ENCODE results near the gene CREB3L2.
"Not testable (repeated sequence)": the region's sequence is repeated elsewhere in the genome, so short reads cannot be mapped to it uniquely, and the experiment has no call there.

CREB3L2 gene

DNA sequence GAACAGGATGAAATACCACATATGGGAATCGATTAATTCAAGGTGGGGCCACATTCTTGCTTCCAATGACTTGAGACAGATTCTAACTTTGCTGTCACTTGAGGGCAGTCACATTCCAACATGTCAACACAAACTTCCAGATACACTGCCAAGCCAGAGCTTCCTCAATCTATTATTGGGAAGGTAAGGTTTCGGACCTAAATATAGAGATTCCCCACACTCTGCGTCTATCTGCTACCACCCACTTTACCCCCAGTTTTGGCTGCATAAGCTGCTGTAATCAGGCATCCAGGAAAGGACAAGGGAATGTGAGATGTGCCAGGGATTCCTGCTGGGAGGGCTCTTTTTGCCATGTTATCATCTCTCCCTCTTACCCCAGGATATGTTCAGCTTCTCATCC lies 134.6 kb downstream of the CREB3L2 start:
- DNase-seq = no peak

DNA sequence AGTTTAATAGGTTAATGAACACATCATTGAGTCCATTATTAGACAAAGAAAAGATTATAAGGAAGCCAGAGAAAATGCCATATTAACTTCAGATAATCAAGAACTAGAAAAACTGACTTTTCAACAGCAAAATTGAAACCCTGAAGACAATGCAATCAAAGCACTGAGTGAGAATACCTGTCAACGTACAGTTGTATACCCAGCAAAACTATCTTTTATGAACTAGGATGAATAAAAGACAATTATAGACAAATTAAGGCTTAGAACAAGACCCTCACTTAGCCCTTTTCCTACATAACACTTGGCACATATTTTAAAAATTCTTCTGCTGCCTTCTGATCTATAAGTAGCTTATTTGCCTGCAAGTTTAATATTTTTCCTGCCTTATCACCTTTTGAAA lies 136.1 kb downstream of the CREB3L2 start:
- no peak for DNase-seq

DNA sequence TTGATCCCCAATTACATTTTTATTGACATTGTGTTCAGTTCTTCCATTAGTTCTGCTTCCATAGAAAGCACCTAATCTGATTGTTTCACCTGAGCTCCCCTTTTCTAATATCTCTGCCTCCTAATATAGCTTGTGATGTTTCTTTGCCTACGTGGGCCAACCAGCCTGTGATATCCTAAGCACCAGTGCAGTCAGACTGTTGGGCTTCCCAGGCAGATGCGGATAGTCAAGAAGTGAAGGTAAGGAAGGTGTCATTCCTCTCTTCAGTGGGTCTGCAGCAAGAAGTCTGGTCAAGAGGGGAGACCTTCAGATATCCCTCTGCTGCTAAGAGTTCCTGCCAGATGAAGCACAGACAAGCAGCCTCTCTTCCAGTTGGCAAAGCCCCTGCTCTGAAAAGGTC lies 138.9 kb downstream of the CREB3L2 start:
- DNase-seq = no peak

DNA sequence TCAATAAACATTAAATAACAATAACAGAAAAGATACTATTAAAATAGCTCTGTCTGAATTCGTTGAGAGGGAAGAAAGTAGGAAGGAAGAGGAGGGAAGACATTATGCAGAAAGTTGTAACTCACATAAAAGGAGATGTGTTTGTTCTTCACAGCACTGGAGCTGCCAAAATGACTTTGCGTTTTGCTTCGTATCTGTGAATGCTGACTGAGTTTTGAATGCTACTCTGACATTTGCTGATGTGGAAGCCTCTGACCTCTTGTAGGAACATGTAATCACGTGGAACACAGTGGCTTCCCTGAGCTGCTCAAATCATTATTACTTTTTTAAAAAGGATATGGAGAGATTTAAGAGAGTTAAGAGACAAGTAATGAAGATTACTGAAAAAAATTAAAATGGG lies 139.5 kb downstream of the CREB3L2 start:
- no peak for DNase-seq

DNA sequence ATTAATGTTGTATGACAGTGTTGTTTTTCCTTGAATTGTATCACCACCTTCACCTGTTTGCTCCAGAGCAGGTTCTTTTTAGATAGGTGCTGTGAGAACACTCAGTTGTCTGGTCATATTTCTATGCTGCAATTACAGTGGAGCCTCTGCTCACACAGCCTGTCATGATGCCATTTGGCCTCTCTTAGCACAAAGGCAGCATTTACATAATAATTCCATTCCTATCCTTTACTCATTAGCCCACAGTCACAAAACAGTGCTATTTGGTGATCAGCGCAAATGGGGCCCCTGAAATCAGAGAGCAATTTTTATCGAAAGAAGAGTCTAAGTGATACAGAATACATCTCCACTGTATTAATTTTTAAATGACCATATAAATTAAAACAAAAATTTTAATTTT lies 141.3 kb downstream of the CREB3L2 start:
- no peak for DNase-seq

DNA sequence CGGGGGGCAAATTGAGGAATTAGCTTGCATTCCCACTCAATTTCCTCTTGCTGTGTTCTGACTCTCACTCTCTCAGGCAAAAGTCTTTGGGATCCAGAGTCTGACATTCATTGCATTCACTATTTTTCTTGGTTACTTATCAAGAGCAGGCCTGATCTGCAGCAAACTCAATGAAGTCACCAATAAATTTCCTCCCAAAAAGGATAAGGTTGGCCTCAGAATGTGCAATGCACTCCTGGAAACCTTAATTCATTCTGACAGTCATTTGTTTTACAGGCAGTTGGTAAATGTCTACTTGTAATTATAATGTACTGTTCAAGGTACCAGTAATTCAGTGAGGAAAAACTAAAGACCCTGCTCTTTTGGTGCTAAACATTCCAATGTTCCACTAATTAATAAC lies 148.8 kb downstream of the CREB3L2 start:
- DNase-seq = no peak

DNA sequence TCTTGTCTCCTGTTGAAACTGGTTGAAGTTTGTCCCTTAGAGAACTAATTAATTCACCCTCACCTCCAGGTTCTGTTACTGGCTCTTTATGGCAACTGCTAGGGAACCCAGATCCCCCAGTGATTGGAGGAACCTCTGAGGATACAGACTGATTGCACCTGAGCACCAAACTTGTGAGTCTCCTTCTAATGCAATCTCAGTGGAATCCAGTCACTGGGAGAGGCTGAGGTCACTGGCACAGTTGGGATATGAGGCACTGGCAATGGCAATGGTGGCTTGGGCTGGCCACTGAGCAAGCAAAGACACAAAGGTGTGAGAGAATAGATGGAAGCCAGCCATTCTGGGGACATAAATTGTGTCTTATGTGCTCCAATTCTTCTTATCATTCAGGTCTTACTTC lies 149.8 kb downstream of the CREB3L2 start:
- DNase-seq = no peak

DNA sequence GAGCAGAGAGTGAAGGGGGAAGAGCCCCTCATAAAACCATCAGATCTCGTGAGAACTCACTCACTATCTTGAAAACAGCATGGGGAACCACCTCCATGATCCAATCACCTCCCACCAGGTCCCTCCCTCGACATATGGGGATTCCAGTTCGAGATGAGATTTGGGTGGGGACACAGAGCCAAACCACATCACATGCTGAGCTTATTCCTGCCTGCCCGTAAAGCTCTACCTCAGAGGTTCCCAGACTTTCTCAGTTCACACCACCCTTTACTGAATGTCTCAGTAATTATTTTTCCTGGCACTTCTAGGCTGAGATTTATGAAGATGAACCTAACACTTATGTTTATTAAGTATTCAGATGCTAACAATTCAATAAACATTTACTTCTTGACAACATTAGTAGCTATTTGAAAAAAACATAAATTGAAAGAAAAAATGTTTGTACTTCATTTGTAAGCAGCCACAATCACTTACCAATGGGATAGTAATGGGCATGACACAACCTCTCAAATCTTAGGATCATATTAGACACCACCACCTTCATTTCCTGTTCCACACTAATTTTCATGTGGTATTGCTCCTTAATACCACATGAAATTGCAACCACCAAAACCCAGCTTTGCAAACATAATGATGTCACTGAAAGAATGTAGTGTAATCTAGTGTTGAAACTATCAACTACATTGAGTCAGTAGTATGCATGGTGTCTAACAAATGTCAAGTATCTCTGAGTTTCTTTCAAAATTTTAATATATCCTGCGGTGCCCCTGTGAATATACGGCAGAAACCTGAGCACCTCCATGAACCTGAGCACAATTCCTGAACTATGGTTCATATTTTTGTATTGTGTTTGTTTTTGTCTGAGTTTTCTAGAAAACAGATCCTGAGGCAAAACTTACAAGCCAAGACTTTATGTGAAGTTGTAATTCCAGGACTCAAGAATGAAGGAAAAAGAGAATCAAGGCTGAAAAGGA lies 150.6 kb downstream of the CREB3L2 start:
- no peak for DNase-seq

DNA sequence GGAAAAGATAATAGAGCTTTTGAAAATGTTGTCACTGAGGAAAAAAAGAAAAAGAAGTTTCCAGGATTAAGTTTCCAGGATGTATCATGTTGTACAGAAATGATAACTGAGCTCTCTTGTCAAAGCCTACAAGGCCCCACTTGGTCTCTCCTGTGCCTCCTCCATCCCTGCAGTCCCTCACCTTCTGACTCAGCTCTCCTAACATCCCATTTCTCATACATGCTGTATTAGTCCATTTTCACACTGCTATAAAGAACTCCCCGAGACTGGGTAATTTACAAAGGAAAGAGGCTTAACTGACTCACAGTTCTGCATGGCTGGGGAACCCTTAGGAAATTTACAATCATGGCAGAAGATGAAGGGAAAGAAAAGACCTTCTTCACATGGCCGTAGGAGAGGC lies 151.3 kb downstream of the CREB3L2 start:
- DNase-seq = no peak

DNA sequence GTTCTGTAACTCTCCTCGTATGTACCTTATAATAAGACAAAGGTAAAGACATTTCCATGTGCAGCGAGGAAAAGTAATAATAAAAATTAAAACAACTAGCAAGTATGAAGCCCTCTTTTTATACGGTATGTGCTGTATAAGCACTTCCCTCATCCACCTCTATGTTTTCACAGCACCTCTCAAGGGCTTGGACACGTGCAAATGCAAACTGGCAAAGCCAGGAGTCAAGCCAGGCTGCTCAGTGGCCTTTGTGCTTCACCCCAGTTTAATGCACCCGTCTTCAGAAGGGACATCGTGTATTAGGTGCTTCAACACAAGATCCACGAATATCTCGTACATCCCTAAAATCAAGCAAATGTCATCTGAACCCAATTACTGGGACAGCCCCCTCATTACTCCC lies 153.8 kb downstream of the CREB3L2 start:
- no peak for DNase-seq

DNA sequence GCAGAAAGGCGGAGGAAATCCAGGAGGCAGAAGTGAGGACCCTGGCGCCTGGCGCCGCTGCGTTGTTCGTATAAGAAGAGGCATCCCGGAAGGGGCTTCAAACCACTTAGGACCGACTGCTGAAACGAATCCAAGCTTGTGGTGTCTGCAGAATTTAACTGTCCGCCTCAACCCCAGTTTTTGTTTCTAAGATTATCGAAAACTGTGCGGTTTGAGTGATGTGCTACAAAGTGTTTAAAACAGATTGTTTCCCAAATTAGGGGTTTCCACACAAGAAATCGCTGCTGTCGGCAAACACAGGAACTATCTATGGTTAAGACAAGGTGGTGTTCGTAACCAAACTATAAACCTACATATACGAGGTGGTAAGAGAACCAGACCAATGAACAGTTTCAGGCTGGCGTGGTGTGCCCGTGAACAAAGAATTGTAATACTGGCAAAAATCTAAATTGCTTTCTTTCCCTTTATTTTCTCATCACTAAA lies 154.3 kb downstream of the CREB3L2 start:
- no peak for DNase-seq

DNA sequence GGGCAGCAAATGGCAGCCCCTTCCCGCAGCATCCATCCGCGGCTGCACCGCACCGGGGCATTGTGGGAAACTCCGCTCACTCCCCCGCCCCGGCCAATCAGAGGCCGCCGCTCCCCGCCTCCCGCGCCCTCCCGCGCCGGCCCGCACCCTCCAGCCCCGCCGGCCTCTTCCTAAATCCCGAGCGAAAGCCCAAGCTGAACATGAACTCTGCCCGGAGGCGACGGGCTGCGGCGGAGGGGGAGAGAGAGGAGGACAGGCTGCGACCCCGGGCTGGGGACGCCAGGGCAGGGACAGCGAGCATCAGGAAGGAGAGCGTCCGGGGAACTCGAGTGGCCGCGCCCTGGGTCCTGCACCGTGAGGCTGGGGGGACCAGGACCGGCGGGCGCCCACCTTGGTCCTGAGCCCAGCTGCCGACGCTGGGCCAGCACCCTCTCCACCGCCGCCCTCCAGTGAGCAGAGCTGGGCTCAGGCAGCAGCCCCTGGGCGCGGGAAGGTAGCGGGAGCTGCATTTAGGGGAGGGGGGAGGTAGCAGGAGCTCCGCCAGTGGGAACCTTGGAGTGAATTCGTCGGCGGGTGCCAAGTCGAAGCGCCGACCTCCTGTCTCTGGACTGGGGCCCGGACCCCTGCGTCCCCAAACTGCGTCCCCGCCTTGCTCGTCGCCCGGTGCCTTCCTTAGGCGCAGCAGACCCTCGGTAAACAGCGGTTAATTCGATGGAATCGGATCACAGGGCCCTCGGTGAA lies 154.9 kb downstream of the CREB3L2 start, which contains the start of gene DGKI:
TSS of gene DGKI (minus strand) at position 148 of the 741 bp plus-strand sequence.
- DNase-seq = no peak

DNA sequence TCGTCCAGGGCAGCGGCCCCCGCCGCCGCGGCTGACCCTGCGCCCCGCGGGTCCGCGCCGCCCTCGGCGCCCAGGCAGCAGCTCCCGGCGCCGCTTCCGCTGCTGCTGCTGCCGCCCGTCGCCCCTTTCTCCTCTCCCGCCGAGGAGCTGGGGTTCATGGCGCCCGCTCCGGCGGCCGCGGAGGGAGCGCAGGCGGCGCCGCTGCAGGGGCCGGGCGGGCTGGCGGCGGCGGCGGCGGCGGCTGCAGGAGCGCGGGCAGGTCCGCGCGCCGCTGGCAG lies 155.4 kb downstream of the CREB3L2 start:
- DNase-seq = no peak

DNA sequence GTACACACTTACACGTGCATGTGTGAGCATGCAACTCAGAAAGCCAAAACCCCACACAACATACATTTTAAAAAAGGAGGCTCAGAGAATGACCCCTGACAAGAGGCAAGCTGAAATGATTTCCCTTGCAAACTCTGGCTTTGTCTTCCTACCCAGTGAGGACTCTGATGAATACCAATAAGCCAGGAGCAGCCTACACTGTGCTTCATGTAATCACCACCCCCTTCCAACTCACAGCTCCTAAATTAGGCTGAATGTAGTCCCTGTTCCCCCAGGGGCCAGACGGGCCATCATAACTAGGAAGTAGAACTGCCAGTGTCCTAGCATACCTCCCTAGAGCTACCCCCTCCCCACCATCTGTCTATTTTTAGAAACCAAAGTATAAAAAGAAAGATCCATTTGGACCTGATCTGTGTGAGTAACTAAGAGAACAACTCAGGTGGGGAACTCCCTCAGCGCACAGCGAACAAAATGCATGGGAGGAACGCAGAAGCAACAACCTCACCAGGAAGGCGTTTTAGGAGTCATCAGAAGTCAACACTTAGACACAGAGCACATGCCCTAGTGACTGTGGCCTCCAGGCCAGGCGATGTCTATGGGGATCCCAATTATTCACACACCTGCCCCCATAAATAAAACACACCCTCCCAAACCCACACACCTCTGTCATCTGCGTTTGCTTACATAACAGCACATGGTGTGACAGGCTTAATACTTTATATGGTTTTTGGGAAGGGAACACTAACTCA lies 157.0 kb downstream of the CREB3L2 start:
- no peak for DNase-seq

DNA sequence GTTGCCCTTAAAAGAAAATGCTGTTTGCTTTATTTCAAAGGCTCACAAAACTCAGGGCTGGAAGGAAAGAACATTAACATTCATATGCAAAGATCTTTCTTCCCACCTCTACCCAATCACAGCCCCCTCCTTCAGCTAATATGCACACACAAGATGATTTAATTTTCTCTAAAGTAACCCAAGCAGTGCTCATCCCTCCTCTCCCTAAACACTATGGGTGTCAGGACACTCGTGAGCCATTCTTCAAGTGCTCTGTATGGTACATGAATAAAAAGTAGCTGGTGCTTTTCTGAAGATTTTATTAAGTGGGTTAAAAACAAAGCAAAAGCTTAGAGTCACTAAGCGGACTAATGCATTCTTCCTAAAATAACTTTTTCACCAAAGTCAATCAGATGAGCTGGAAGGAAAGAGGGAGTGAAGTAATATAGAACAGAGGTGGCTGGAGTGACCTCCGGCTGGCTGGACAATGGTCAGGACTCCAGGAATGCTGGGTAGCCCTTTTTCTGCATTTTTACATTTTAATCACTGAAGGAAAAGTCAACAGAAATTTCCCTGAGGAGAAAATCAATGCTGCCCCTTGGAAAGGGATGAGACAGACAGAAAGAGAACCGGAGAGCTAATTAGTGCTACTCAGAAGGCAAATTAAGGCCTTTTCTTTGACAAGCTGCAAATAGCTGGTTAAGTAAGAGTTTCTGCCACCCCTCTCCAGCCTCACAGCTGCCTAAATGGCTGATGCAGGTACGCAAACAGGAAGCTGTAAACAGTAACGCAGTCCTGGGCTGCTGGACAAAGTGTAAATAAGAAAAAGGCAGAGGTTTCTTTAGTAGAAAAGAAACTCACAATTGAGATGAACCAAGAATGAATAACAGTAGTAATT lies 161.7 kb downstream of the CREB3L2 start:
- DNase-seq = no peak

DNA sequence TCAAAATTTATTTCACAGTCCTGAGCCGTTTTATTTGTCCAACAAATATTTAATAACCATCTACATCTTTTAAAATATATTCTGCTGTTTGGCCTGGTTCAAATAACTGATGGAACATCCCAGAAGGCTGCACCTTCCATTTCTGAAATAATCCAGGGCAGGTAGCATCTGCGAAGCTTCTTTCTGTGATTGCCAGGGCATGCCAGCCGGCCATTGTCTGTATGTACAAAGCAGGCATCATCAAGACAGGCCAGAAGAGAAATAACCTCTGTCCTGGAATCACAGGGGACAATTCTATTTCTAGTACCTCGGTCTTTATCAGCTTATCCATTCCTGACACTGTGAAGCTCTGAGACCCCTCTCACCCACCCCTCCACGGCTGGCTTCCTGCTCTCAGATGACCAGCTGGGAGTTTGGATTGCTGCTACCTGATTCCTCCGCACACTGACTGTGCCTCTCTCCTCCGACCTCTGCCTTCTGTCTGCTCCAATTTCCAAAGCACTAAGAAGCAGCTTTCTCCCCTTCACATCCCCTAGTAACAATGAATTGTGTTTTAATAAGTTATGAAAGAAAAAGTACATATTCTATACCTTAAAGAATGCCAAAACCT lies 163.1 kb downstream of the CREB3L2 start:
- no peak for DNase-seq

DNA sequence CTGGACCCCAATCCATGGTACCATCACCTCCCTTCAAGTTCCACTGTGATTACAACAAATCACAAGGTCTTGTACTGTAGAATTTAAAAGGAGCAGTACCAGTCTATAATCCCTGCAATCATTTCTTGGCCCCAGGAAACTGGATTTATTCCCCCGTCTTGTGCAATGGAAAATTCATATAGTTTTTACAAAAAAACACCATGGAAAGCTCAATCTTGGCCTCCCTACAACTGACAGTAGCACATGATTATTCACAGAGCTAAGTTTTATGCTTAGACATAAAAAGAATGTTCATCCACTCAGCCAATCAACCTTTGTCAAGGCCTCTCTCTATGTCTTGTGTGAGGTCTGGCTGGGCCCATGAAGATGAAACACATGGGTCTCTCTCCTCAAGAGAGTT lies 165.3 kb downstream of the CREB3L2 start:
- no peak for DNase-seq

DNA sequence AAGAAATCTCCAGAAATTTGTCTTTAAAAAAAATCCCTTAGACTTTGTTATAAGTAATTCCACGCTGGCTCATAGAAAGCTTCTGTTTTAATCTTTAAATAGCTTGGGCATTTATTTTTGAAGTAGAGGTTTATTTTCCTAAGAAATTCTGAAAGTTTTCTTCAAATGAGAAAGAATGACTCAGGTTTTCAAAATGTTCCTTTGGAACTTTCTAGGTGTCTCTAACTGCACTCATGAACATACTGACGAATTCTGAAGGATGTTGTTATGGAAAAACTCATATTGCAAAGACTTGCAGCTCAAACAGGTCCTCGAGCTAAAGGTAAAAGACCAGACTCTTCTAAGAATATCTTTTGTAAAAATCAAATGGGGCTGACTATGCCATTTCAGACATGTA lies 165.8 kb downstream of the CREB3L2 start:
- no peak for DNase-seq

DNA sequence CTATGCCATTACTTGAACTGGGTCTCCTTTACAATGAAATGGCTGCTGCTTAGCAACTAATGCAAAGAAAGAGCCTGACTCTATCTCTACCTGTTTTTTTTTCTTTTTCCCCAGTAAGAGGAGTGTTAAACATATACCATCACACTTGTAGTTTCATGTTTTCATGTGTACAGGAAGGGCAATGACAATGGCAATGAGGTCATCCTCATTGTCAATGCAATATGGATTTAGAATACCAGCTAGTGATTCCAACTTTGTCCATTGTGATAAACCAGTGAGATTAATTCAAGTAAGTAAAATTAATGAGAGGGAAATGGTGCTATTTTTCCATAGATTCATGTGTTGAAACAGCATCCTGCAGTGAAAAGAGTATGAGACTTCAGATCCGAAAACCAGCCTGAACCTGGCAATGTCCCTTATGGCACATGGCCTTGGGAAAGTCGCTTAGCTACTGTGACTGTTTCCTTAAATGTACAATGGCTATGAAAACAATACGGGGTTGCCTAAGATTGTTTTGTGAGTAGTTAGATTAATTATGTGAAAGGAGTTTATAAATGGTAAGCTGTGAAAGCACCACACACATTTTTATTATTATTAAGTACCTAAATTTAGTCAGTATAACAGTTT lies 166.3 kb downstream of the CREB3L2 start:
- no peak for DNase-seq

DNA sequence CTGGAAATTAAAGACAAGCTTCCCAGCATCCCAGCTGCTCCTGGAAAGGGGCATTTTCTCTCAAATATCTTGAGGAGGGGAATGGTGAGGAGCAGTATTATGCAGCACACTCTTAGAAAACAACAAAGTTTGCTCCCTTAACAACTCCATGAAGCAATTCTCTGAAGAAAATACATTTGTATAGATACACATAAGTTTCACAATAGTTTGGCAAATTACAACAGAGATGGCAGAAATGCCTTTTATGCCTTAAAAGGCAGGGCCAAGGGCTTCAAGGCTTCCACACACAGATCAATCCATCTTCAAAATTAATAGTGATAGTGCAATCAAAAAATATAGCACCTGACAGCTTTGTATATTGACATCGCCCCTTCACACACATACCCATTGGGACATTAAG lies 167.3 kb downstream of the CREB3L2 start:
- no peak for DNase-seq

DNA sequence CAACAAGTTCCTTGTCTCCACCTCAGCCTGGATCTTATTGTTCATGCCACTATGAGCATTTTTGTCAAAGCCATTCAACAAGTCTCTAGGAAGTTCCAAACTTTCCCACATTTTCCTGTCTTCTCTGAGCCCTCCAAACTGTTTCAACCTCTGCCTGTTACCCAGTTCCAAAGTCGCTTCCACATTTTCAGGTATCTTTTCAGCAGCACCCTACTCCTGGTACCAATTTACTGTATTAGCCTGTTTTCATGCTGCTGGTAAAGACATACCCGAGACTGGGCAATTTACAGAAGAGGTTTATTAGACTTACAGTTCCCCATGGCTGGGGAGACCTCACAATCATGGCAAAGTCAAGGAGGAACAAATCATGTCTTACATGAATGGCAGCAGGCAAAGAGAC lies 168.9 kb downstream of the CREB3L2 start:
- DNase-seq = not testable (repeated sequence)

DNA sequence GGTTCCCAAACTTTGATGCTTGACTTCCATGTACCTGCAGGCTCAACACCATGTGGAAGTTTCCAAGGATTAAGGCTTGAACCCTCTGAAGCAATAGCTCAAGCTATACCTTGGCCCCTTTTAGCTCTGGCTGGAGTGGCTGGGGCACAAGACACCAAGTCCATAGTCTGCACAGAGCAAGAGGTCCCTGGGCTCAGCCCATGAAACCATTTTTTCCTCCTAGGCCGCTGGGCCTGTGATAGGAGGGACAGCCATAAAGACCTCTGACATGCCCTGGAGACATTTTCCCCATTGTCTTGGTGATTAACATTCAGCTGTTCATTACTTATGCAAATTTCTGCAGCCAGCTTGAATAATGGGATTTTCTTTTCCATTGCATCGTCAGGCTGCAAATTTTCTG lies 169.5 kb downstream of the CREB3L2 start:
- no peak for DNase-seq

Measured in NCI-H446 (cell line).